NK-92 treated with Interleukin-12 subunit alpha and Interleukin-12 subunit beta, amount 100 ng/mL, for 24 hours (cell line): ENCODE measurements around the gene LDB1.

Experiments
- DNase-seq: peaks from one replicate; lab custom pipeline; 2025; lab: John Stamatoyannopoulos, UW

The LDB1 gene

GRCh38 chr10:102120142-102120990 lies at the start of gene LDB1:
LDB1 (minus strand) TSS chr10:102120368; CDS start chr10:102120110, 258 bp downstream.
- DNase-seq = peak; percentile 61

GRCh38 chr10:102167861-102168260 lies 47.7 kb upstream of the LDB1 start:
- no peak for DNase-seq

- DNase-seq = no peak
Observed at GRCh38 chr10:102163342-102163989, 43.3 kb upstream of the LDB1 start.

GRCh38 chr10:102159831-102160230 lies 39.7 kb upstream of the LDB1 start:
- no peak for DNase-seq

GRCh38 chr10:102159051-102159597 lies 39.0 kb upstream of the LDB1 start:
- no peak for DNase-seq

- DNase-seq = no peak
Observed at GRCh38 chr10:102157224-102157623, 37.1 kb upstream of the LDB1 start.

- DNase-seq = no peak
Observed at GRCh38 chr10:102154466-102155116, 34.4 kb upstream of the LDB1 start.

GRCh38 chr10:102153093-102153620 lies 33.0 kb upstream of the LDB1 start:
- no peak for DNase-seq

- no peak for DNase-seq
Observed at GRCh38 chr10:102152545-102152890, 32.4 kb upstream of the LDB1 start.

GRCh38 chr10:102151774-102152544 lies 31.8 kb upstream of the LDB1 start, which contains the start of gene NOLC1:
NOLC1 (plus strand) TSS chr10:102152389; CDS start chr10:102152411, 22 bp downstream.
- peak; percentile 97 for DNase-seq

- no peak for DNase-seq
Observed at GRCh38 chr10:102150970-102151773, 31.0 kb upstream of the LDB1 start.

GRCh38 chr10:102148275-102148674 lies 28.1 kb upstream of the LDB1 start:
- DNase-seq = no peak

GRCh38 chr10:102147561-102147960 lies 27.4 kb upstream of the LDB1 start:
- DNase-seq = no peak

GRCh38 chr10:102146971-102147428 lies 26.8 kb upstream of the LDB1 start:
- no peak for DNase-seq

- DNase-seq = no peak
Observed at GRCh38 chr10:102141583-102142107, 21.5 kb upstream of the LDB1 start.

GRCh38 chr10:102140913-102141540 lies 20.9 kb upstream of the LDB1 start:
- no peak for DNase-seq

- DNase-seq = no peak
Observed at GRCh38 chr10:102140218-102140617, 20.1 kb upstream of the LDB1 start.

GRCh38 chr10:102139281-102140110 lies 19.3 kb upstream of the LDB1 start:
- DNase-seq = no peak
